ENCODE results near the gene HDAC4. TPM values are rescaled to one million over a fixed set of nuclear protein-coding genes. Genes with fewer than 3 reads are reported as not detected.

The HDAC4 gene
- total RNA-seq, 6 donors from 2014 or later = 16.1 to 108 (median 45.0) TPM

GRCh38 chr2:239095460-239096081 is 305.2 kb downstream of the HDAC4 start:
- no peaks in the 10 kb centered on the region for H3K27me3 ChIP-seq
- H3K27ac ChIP-seq = no peak overlapping the region
- no peak for ATAC-seq (ENCODE audit: low FRiP score in 2 of 2)
- no peaks in the 10 kb centered on the region for H3K9me3 ChIP-seq
- no peaks in the 10 kb centered on the region for H3K4me1 ChIP-seq
- WGBS, 2 donors = 89 to 90% methylated on average over 4 to 20 of the region's 20 CpGs
- DNase-seq = peak in 1 of 2 donors; percentile 52
- H3K36me3 ChIP-seq = peaks cover 0 to 86% (median 36%) of the 10 kb centered on the region in 4 donors
- no peak overlapping the region for H3K4me3 ChIP-seq
- TF ChIP-seq, protein P1, sequence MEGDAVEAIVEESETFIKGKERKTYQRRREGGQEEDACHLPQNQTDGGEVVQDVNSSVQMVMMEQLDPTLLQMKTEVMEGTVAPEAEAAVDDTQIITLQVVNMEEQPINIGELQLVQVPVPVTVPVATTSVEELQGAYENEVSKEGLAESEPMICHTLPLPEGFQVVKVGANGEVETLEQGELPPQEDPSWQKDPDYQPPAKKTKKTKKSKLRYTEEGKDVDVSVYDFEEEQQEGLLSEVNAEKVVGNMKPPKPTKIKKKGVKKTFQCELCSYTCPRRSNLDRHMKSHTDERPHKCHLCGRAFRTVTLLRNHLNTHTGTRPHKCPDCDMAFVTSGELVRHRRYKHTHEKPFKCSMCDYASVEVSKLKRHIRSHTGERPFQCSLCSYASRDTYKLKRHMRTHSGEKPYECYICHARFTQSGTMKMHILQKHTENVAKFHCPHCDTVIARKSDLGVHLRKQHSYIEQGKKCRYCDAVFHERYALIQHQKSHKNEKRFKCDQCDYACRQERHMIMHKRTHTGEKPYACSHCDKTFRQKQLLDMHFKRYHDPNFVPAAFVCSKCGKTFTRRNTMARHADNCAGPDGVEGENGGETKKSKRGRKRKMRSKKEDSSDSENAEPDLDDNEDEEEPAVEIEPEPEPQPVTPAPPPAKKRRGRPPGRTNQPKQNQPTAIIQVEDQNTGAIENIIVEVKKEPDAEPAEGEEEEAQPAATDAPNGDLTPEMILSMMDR (IDR thresholded peaks at IDR 0.05) = no peak
- no peak for TF ChIP-seq EP300 (IDR thresholded peaks at IDR 0.05)
- no peak for TF ChIP-seq POLR2AphosphoS5 (IDR thresholded peaks at IDR 0.05)

DNA sequence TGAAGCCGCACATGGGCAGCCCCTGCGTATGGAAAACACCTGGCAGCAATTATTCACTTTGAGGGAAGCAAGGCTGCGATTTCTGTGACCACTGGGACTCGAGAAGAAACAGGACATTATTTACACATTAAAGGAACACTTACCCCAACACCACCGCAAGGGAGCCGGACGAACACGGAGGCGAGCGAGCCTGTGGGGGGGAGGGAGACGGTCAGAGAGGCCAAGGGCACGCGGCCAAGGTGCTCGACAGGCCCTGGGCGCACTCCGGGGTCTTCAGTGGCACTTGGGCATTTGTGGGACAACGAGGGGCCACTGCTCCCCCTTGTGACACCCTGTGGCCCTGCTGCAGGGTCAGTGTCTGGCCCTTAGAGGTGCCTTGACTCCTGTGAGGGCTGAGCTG is 306.0 kb downstream of the HDAC4 start:
- H3K9me3 ChIP-seq = no peaks in the 10 kb centered on the region
- peaks cover 0 to 82% (median 34%) of the 10 kb centered on the region in 4 donors for H3K36me3 ChIP-seq
- H3K27ac ChIP-seq = no peak overlapping the region
- no peak for ATAC-seq (ENCODE audit: low FRiP score in 2 of 2)
- WGBS, 2 donors = 88 to 89% methylated on average over 17 of the region's 17 CpGs
- DNase-seq = peak in 1 of 2 donors; percentile 66
- no peaks in the 10 kb centered on the region for H3K27me3 ChIP-seq
- TF ChIP-seq POLR2AphosphoS5 (IDR thresholded peaks at IDR 0.05) (no peak), POLR2A (IDR thresholded peaks at IDR 0.05) (no peak), EP300 (IDR thresholded peaks at IDR 0.05) (no peak)
- TF ChIP-seq, protein P1 (IDR thresholded peaks at IDR 0.05) = no peak
- no peaks in the 10 kb centered on the region for H3K4me1 ChIP-seq
- no peak overlapping the region for H3K4me3 ChIP-seq

DNA sequence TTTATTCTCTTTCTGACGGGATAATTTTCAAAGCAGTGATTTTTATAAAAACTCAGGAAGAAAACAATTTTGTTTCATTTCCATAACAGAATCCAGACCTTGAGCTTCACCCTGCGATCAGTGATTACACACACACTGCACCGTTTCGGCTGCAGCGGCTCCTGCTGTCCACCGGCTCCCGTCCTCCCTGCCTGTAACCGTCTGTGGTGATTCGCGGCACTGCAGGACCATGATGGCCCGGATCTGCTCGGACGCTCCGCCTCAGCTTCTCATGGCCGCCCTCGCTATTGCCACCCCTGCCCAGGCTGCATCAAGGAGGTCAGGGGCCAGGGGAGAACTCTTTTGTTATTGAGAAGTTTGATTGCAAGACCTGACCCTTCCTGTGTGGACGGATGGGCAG is 306.9 kb downstream of the HDAC4 start:
- peak in 1 of 2 donors; percentile 59 for DNase-seq
- Histone ChIP-seq H3K27ac (no peak overlapping the region), H3K27me3 (no peaks in the 10 kb centered on the region), H3K9me3 (no peaks in the 10 kb centered on the region), H3K4me1 (no peaks in the 10 kb centered on the region), H3K36me3 (peaks cover 0 to 79% (median 28%) of the 10 kb centered on the region in 4 donors), H3K4me3 (no peak overlapping the region)
- WGBS, 2 donors = 95 to 96% methylated on average over 16 to 17 of the region's 17 CpGs
- ATAC-seq (ENCODE audit: low FRiP score in 2 of 2) = no peak
- TF ChIP-seq, protein P1 (IDR thresholded peaks at IDR 0.05) = no peak
- TF ChIP-seq EP300 (IDR thresholded peaks at IDR 0.05) = no peak
- no peak for TF ChIP-seq POLR2A (IDR thresholded peaks at IDR 0.05)
- no peak for TF ChIP-seq POLR2AphosphoS5 (IDR thresholded peaks at IDR 0.05)

DNA sequence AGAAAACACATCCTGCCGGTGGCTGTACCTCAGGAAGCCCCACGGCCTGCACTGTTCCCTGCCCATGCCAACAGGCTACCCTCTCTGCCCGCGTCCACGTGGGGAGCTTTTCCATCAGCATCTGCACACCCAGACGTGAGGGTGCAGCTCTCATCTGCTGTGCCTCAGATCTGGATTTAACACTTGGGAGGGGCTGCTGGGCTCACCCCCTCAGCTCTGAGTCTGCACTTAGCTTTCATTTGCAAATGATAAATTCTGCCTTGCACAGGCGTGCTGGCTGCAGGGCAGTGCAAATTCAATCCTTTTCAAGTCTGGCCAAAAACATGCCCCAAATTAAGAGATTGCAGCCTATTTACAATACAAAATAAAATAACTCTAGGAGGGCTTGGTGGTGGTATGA is 307.3 kb downstream of the HDAC4 start:
- no peaks in the 10 kb centered on the region for H3K4me1 ChIP-seq
- WGBS, 2 donors = 80% methylated on average over 7 of the region's 7 CpGs
- no peaks in the 10 kb centered on the region for H3K9me3 ChIP-seq
- H3K27ac ChIP-seq = no peak overlapping the region
- ATAC-seq (ENCODE audit: low FRiP score in 2 of 2) (no peak), DNase-seq (no peak)
- H3K4me3 ChIP-seq = no peak overlapping the region
- TF ChIP-seq POLR2AphosphoS5 (IDR thresholded peaks at IDR 0.05) (no peak), EP300 (IDR thresholded peaks at IDR 0.05) (no peak), POLR2A (IDR thresholded peaks at IDR 0.05) (no peak)
- TF ChIP-seq, protein P1 (IDR thresholded peaks at IDR 0.05) = no peak
- H3K36me3 ChIP-seq = peaks cover 0 to 79% (median 29%) of the 10 kb centered on the region in 4 donors
- no peaks in the 10 kb centered on the region for H3K27me3 ChIP-seq
